Activated B cell treated with CpG ODN at 0.5 μM for 24 hours (primary cell): ENCODE measurements around the gene MINAR2. TPM values are rescaled to one million over a fixed set of nuclear protein-coding genes. Genes with fewer than 3 reads are reported as not detected.

Source experiments
- ATAC-seq: fragments of 200-7000 bp; cut with Tn5 transposase; one replicate; pipeline ENCODE4 v1.10.0; 2021; ENCODE audit warnings: low read depth, mild to moderate bottlenecking, moderate library complexity
- CTCF ChIA-PET: fragments of 350-600 bp; sonication (Branson Sonifier 250); formaldehyde crosslinking; loops from one replicate; lab custom pipeline; 2021; ENCODE audit warnings: antibody characterized with exemption; lab: Charles Lee
- POLR2A ChIA-PET: fragments of 350-600 bp; sonication (Branson Sonifier 250); formaldehyde crosslinking; loops from one replicate; lab custom pipeline; 2021; ENCODE audit warnings: antibody characterized with exemption; lab: Charles Lee
- DNase-seq: peaks from one replicate; pipeline ENCODE4 v3.0.0; 2022
- H3K27ac Mint-ChIP-seq: one replicate; pipeline ENCODE4 v1.8.0; 2020; ENCODE audit warnings: mixed read lengths
- H3K27me3 Mint-ChIP-seq: one replicate; pipeline ENCODE4 v1.8.0; 2021; ENCODE audit warnings: mixed read lengths
- H3K36me3 Mint-ChIP-seq: one replicate; pipeline ENCODE4 v1.8.0; 2021; ENCODE audit warnings: low read depth, mixed read lengths
- H3K4me1 Mint-ChIP-seq: one replicate; pipeline ENCODE4 v1.8.0; 2021; ENCODE audit warnings: mixed read lengths
- H3K4me3 Mint-ChIP-seq: one replicate; pipeline ENCODE4 v1.8.0; 2020; ENCODE audit warnings: mild to moderate bottlenecking, mixed read lengths
- H3K9me3 Mint-ChIP-seq: one replicate; pipeline ENCODE4 v1.8.0; 2020; ENCODE audit warnings: mixed read lengths
- intact Hi-C: fragments of 100-400 bp; cut with micrococcal nuclease; formaldehyde crosslinking; loops from one replicate; pipeline ENCODE4 v1.15.1; 2024
- total RNA-seq: library from RNA; stranded (reverse); gene quantifications from 2 replicates; pipeline ENCODE4 v1.2.3, GENCODE V29; 2022
- TF ChIP-seq, protein P1 (sequence below): fragments of 200-600 bp; IDR thresholded peaks from one replicate; pipeline ENCODE4 v1.8.0; 2022; ENCODE audit warnings: antibody characterized with exemption, mild to moderate bottlenecking

Gene MINAR2
- total RNA-seq, 1 donor from 2014 or later, result not detected

DNA sequence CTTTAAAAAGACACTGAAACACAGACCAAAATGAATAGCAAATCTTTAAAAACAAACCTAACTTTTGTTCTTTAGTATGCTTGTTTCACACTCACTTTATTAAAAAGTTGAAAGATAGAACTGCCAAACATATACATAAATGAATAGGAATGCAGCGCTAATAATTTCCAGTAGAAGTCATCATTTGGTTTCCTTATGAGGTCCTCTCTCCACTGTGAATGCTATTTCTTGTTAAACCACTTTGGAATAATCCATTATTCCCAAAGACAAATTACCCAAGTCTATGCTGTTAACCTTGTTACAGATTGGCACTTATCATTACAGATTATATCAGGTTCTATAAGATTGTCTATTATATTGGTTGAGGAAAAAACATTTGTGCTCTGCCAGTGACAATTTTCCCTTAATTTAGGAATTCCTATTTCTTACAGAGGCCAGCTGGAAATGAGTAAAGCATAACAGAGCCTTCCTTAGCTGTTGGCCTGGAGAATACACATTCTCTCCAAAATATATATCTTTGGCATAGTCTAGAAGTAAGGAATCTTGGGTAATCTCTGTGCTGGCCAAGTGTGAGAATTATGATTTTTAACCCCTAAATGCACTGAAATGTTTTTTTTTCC is 29.3 kb upstream of the MINAR2 start:
- Mint-ChIP-seq H3K4me1 (no peaks in the 10 kb centered on the region), H3K4me3 (no peak overlapping the region), H3K27me3 (no peaks in the 10 kb centered on the region), H3K27ac (no peak overlapping the region), H3K9me3 (no peaks in the 10 kb centered on the region), H3K36me3 (no peaks in the 10 kb centered on the region)
- TF ChIP-seq, protein P1, sequence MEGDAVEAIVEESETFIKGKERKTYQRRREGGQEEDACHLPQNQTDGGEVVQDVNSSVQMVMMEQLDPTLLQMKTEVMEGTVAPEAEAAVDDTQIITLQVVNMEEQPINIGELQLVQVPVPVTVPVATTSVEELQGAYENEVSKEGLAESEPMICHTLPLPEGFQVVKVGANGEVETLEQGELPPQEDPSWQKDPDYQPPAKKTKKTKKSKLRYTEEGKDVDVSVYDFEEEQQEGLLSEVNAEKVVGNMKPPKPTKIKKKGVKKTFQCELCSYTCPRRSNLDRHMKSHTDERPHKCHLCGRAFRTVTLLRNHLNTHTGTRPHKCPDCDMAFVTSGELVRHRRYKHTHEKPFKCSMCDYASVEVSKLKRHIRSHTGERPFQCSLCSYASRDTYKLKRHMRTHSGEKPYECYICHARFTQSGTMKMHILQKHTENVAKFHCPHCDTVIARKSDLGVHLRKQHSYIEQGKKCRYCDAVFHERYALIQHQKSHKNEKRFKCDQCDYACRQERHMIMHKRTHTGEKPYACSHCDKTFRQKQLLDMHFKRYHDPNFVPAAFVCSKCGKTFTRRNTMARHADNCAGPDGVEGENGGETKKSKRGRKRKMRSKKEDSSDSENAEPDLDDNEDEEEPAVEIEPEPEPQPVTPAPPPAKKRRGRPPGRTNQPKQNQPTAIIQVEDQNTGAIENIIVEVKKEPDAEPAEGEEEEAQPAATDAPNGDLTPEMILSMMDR, result no peak
- POLR2A ChIA-PET, result no interaction called here
- CTCF ChIA-PET, result no interaction called here
- DNase-seq (no peak), ATAC-seq (no peak)
- intact Hi-C loops, result no loop called here

DNA sequence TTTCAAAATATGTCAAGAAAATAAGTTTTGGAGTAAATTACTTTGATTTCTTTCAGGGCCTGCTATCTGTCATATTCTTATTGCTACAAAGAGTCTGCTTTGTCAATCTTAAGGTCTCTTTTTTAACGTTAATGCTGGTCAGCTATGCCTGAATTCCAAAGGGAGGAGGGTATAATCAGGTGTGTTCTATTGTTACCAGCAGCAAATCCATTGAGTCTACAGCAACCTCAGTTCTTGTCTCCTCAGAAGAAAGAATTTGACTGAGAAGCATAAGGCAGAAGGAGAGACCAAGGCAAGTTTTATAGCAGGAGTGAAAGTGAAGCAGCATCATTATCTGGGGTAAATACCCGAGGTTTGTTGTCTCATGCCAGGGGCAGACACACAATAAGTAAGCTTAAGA is 23.7 kb upstream of the MINAR2 start:
- ChIA-PET CTCF (no interaction called here), POLR2A (interaction anchor here (0.6 kb wide), 1 partner anchor 62 kb away, joined by 3 read pairs; no protein-coding TSS in a partner anchor)
- TF ChIP-seq, protein P1, result no peak
- H3K9me3 Mint-ChIP-seq, result no peaks in the 10 kb centered on the region
- H3K4me1 Mint-ChIP-seq, result no peaks in the 10 kb centered on the region
- no peaks in the 10 kb centered on the region for H3K36me3 Mint-ChIP-seq
- ATAC-seq, result no peak
- H3K27me3 Mint-ChIP-seq, result no peaks in the 10 kb centered on the region
- no peak for DNase-seq
- intact Hi-C loops, result no loop called here
- H3K27ac Mint-ChIP-seq, result no peak overlapping the region
- no peak overlapping the region for H3K4me3 Mint-ChIP-seq

DNA sequence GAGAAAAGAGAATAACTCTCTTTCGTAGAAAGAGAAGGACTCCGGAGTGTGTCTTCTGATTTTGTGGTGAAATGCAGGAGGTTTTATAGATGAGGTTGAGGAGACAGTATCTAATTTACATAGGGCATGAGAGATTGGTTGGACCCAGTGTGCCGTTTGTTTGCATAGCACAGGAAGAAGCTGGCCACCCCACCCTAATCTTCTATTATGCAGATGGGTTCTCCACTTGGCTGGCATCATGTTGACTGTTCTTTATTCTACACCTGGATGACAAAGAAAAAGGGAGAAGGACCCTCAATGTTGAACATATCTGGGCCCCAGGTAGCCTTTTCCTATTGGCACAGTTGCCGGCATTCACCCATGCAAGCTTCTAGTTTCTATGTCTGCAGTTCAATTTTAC is 23.2 kb upstream of the MINAR2 start:
- no peak overlapping the region for H3K4me3 Mint-ChIP-seq
- no peaks in the 10 kb centered on the region for H3K36me3 Mint-ChIP-seq
- no peaks in the 10 kb centered on the region for H3K4me1 Mint-ChIP-seq
- H3K9me3 Mint-ChIP-seq, result no peaks in the 10 kb centered on the region
- intact Hi-C loops, result no loop called here
- H3K27me3 Mint-ChIP-seq, result no peaks in the 10 kb centered on the region
- ATAC-seq (no peak), DNase-seq (no peak)
- ChIA-PET CTCF (no interaction called here), POLR2A (interaction anchor here (0.6 kb wide), 1 partner anchor 62 kb away, joined by 3 read pairs; no protein-coding TSS in a partner anchor)
- H3K27ac Mint-ChIP-seq, result no peak overlapping the region
- TF ChIP-seq, protein P1, result no peak

DNA sequence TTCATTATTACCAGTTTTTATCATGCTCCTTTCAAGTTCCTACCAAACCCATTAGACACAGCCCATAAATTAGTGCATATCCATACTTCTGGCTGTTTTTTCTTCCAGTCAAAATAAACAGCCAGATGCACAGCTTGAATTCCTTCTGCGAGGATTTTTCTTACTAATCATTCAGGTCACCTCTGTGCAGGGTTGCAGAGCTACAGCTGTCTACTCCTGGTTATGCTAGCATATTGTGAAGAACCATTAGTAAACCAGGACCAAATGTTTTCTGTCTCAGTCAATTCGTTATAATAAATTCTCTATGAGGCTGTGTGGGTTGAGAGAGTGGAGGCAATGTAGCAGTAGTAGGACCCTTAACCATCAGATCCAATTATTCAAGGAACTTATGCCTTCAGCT is 8.1 kb upstream of the MINAR2 start:
- CTCF ChIA-PET, result no interaction called here
- Mint-ChIP-seq H3K27me3 (no peaks in the 10 kb centered on the region), H3K4me3 (no peak overlapping the region), H3K4me1 (no peaks in the 10 kb centered on the region), H3K9me3 (no peaks in the 10 kb centered on the region), H3K36me3 (no peaks in the 10 kb centered on the region), H3K27ac (no peak overlapping the region)
- POLR2A ChIA-PET, result no interaction called here
- TF ChIP-seq, protein P1, result no peak
- intact Hi-C loops, result no loop called here
- no peak for DNase-seq
- no peak for ATAC-seq

DNA sequence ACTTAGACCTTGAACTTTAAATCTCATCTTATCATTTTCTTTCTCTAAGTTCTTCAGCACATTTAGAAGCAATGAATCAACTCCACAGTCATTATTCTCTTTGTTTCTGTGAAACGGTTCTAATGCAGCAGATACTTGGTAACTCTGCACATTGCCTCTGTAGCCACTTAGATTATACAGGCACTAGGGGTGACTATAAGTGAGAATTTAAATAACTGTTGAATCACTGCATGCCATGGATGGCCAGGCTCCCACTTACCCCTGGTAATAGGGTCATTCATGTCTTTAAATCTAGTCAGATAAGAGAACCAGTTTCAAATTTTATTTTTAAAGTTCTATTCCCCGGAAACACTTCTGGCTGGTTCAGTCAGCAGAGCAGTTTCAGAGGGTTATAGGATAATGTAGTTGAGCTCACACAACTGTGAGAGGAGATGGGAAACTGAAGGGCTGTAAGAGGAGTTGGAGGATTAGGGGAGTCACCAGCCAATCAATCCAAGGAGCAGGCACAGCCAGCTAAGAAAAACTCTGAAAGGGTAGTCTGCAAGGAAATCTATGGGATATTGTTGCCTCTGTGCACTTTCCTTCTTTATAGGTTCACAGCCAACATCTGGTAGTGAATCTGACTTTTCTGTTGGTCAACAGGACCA is 4.2 kb upstream of the MINAR2 start:
- no peaks in the 10 kb centered on the region for H3K9me3 Mint-ChIP-seq
- H3K36me3 Mint-ChIP-seq, result no peaks in the 10 kb centered on the region
- H3K27ac Mint-ChIP-seq, result no peak overlapping the region
- CTCF ChIA-PET, result no interaction called here
- no peaks in the 10 kb centered on the region for H3K4me1 Mint-ChIP-seq
- no peak overlapping the region for H3K4me3 Mint-ChIP-seq
- TF ChIP-seq, protein P1, result no peak
- intact Hi-C loops, result no loop called here
- POLR2A ChIA-PET, result no interaction called here
- no peaks in the 10 kb centered on the region for H3K27me3 Mint-ChIP-seq
- DNase-seq (no peak), ATAC-seq (no peak)
